RWPE1 (cell line): ENCODE results near the gene TMEM232.
"Not testable (repeated sequence)": the region's sequence is repeated elsewhere in the genome, so short reads cannot be mapped to it uniquely, and the experiment has no call there.

Source experiments
- CTCF ChIA-PET: fragments of 350-600 bp; sonication (Branson Sonifier 250); formaldehyde crosslinking; extraction: SDS; loops from one replicate; lab custom pipeline; 2021; lab: Yijun Ruan, JAX
- POLR2A ChIA-PET: fragments of 400-600 bp; formaldehyde crosslinking; extraction: SDS; loops from one replicate; lab custom pipeline; 2020; ENCODE audit warnings: antibody characterized with exemption; ENCODE audit not compliant: low non-redundant PET; lab: Yijun Ruan, JAX
- DNase-seq: peaks from one replicate; pipeline ENCODE4 v3.0.0; 2012; ENCODE audit warnings: low spot score
- H3K27ac ChIP-seq: fragments of 450-650 bp; 2 replicates; pipeline ENCODE4 v1.5.1; 2017
- TF ChIP-seq, protein P1 (sequence below): fragments of 450-650 bp; conservative IDR thresholded peaks from 2 replicates; pipeline ENCODE4 v1.5.1; 2017; ENCODE audit warnings: low read depth, mild to moderate bottlenecking

The TMEM232 gene

DNA sequence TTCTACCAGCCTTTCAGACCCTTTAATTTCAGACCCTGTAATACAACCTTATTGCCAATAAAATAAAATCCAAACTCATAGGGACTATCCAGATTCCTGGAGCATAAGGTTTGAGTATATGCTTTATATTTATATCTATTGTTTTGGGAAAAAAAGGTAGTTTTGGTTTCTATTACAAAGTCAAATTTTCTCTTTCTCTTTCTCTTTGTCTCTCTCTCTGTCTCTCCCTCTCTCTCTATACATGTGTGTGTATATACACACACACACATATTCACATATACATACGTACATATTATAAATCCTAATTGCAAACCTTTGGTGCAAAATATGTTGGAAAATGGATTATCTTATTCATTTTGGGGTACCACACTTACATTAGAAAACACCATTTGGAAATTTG, 39.0 kb downstream of the TMEM232 start:
- H3K27ac ChIP-seq: no peak overlapping the region
- TF ChIP-seq, protein P1, sequence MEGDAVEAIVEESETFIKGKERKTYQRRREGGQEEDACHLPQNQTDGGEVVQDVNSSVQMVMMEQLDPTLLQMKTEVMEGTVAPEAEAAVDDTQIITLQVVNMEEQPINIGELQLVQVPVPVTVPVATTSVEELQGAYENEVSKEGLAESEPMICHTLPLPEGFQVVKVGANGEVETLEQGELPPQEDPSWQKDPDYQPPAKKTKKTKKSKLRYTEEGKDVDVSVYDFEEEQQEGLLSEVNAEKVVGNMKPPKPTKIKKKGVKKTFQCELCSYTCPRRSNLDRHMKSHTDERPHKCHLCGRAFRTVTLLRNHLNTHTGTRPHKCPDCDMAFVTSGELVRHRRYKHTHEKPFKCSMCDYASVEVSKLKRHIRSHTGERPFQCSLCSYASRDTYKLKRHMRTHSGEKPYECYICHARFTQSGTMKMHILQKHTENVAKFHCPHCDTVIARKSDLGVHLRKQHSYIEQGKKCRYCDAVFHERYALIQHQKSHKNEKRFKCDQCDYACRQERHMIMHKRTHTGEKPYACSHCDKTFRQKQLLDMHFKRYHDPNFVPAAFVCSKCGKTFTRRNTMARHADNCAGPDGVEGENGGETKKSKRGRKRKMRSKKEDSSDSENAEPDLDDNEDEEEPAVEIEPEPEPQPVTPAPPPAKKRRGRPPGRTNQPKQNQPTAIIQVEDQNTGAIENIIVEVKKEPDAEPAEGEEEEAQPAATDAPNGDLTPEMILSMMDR: no peak
- CTCF ChIA-PET: no interaction called here
- POLR2A ChIA-PET: no interaction called here
- no peak for DNase-seq

DNA sequence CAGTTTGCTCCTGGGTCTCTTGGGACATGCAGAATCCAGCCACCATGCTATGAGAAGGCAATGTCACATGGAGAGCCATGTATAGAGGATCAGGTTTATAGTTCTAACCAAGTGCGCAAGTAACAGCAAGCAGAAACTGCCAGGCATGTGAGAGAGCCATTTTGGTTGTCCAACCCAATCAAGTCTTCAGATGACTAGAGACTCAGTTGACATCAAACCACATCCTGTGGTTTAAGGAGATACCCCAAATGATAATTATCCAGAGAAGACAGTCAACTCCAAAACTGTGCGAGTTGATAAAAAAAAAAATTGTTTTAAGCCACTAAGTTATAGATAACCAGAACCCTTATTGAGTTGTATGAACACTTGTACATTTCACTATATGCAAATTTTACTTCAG, 40.2 kb downstream of the TMEM232 start:
- POLR2A ChIA-PET: no interaction called here
- no peak overlapping the region for H3K27ac ChIP-seq
- CTCF ChIA-PET: no interaction called here
- TF ChIP-seq, protein P1: no peak
- no peak for DNase-seq

DNA sequence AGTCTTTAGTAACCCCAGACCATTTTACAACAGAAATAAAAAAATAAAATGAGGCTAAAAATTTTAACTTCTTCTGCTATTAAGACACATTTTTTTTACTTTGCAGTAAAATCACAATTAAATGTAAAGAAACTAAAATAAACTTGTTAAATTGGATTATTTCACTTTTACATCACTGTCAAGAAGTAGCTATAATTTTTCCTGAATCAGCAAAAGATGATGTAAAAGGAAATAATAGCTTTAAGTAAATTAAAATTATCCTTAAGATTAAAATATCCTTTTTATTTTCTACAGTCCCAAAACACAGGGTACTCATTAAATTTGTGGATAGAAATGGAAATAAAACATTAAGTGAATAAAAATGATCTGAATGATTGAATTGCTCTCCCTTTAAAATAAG, 44.5 kb downstream of the TMEM232 start:
- H3K27ac ChIP-seq: no peak overlapping the region
- ChIA-PET CTCF (interaction anchor here (0.7 kb wide), 1 partner anchor 517 kb away, joined by 4 read pairs; no protein-coding TSS in a partner anchor), POLR2A (no interaction called here)
- no peak for DNase-seq
- TF ChIP-seq, protein P1: no peak

DNA sequence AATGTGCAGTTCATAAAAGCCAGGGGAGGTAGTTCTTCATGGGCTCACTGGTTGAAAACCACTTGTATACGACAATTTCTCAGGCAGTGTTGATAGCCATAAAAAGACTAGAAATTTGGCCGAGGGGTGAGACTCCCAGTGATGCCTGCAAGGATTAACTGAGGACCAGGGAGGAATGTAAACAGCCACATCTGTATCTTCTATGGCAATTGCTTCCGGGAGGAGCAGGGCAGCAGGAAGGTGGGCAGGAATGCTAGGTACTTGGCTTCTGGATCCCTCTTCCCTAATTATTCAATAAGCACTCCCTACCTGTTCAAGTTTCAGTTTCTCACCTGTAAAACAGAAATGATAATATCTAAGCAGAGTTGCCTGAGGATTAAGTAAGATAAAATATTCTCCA, 45.4 kb downstream of the TMEM232 start:
- no peak overlapping the region for H3K27ac ChIP-seq
- TF ChIP-seq, protein P1: no peak
- POLR2A ChIA-PET: no interaction called here
- no peak for DNase-seq
- CTCF ChIA-PET: no interaction called here

DNA sequence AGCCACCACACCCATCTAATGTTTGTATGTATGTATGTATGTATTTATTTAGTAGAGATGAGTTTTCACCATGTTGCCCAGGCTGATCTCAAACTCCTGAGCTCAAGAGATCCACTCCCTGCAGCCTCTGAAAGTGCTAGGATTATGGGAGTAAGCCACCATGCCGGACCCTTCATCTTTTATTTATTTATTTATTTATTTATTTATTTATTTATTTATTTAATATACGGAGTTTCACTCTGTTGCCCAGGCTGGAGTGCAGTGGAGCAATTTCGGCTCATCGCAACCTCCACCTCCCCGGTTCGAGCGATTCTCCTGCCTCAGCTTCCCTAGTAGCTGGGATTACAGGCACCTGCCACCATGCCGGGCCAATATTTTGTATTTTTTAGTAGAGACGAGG, 49.9 kb downstream of the TMEM232 start:
- POLR2A ChIA-PET, CTCF ChIA-PET, H3K27ac ChIP-seq, DNase-seq: not testable (repeated sequence)

DNA sequence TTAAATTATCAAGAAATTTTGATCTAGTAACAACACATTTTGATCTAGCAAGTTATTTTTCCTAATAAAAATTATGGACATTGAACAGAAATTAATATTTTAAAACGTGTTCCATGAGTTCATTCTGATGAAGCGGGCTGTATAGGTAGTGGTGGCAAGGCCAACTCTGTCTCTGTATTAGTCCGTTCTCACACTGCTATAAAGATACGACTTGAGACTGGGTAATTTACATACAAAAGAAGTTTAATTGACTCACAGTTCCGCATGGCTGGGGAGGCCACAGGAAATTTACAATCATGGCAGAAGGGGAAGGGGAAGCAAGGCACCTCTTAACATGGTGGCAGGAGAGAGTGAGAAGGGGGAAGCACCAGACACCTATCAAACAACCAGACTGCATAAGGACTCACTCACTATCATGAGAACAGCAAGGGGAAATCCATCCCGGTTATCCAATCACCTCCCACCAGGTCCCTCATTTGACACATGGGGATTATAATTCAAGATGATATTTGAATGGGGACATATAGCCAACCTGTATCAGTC, 61.2 kb downstream of the TMEM232 start:
- TF ChIP-seq, protein P1: no peak
- ChIA-PET CTCF (interaction anchor here (0.7 kb wide), 1 partner anchor 88 kb away, joined by 3 read pairs; no protein-coding TSS in a partner anchor), POLR2A (no interaction called here)
- no peak overlapping the region for H3K27ac ChIP-seq
- no peak for DNase-seq

DNA sequence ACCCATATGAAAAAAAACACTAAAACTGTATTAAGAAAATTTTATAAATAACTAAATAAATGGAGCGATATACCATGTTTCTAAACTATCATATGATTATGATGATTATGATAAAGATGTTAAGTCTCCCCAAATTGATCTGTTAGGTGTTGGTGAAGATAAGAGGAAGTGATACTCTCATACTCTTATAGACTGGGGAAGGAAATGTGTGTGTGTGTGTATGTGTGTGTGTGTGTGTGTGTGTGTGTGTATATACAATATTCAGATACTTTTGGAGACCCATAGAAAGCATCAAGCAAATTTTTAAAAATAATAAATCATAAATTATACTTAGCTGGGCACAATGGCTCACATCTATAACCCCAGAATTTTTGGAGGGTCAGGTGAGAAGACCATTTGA, 62.9 kb downstream of the TMEM232 start:
- POLR2A ChIA-PET: no interaction called here
- DNase-seq: no peak
- TF ChIP-seq, protein P1: no peak
- CTCF ChIA-PET: no interaction called here
- H3K27ac ChIP-seq: no peak overlapping the region
